Natural killer cell (primary cell): ENCODE results near the gene MID1. TPM values are rescaled to one million over a fixed set of nuclear protein-coding genes. Genes with fewer than 3 reads are reported as not detected.

Experiments used
- ATAC-seq, 3 donors: fragments of 150-1000 bp in 2 of 3; fragments of 200-7000 bp in 1 of 3; cut with Tn5 transposase; 1 replicate in 1 of 3; 2 replicates in 2 of 3; pipeline ENCODE4 v1.10.0; 2021; ENCODE audit warnings: mild to moderate bottlenecking in 2 of 3, moderate library complexity in 2 of 3
- DNase-seq, 2 donors: peaks; one replicate each; pipeline versions ENCODE4 v3.0.0 to v3.0.0-alpha.2; 2013 to 2021; ENCODE audit warnings: mixed read lengths in 1 of 2
- H3K27ac ChIP-seq: one replicate; pipeline ENCODE4 v1.5.1; 2013; ENCODE audit warnings: mild to moderate bottlenecking, low read length
- H3K27me3 ChIP-seq: one replicate; pipeline ENCODE4 v1.6.1; 2013; ENCODE audit warnings: low read length; ENCODE audit not compliant: control insufficient read depth, insufficient read depth
- H3K36me3 ChIP-seq: one replicate; pipeline ENCODE4 v1.6.1; 2013; ENCODE audit warnings: low read length; ENCODE audit not compliant: control insufficient read depth, insufficient read depth
- H3K4me1 ChIP-seq: one replicate; pipeline ENCODE4 v1.6.1; 2013; ENCODE audit warnings: low read length; ENCODE audit not compliant: control insufficient read depth, insufficient read depth
- H3K4me3 ChIP-seq: one replicate; pipeline ENCODE4 v1.5.1; 2013; ENCODE audit warnings: low read length
- H3K9me3 ChIP-seq: one replicate; pipeline ENCODE4 v1.6.1; 2013; ENCODE audit warnings: low read length; ENCODE audit not compliant: control insufficient read depth, insufficient read depth
- H3K27ac Mint-ChIP-seq, 2 donors: one replicate each; pipeline ENCODE4 v1.8.0; 2022; ENCODE audit warnings: mild to moderate bottlenecking in 2 of 2, mixed read lengths in 2 of 2, moderate library complexity in 1 of 2
- H3K27me3 Mint-ChIP-seq, 2 donors: one replicate each; pipeline ENCODE4 v1.8.0; 2022; ENCODE audit warnings: low read depth in 2 of 2, mixed read lengths in 2 of 2
- H3K36me3 Mint-ChIP-seq: one replicate; pipeline ENCODE4 v1.8.0; 2022; ENCODE audit warnings: mixed read lengths
- H3K4me1 Mint-ChIP-seq, 2 donors: one replicate each; pipeline ENCODE4 v1.8.0; 2022; ENCODE audit warnings: mixed read lengths in 2 of 2
- H3K4me3 Mint-ChIP-seq: one replicate; pipeline ENCODE4 v1.8.0; 2022; ENCODE audit warnings: mild to moderate bottlenecking, moderate library complexity, mixed read lengths
- H3K9me3 Mint-ChIP-seq, 2 donors: one replicate each; pipeline ENCODE4 v1.8.0; 2022; ENCODE audit warnings: mixed read lengths in 2 of 2
- CTCF ChIP-seq: fragments of 200-600 bp; IDR thresholded peaks from one replicate; pipeline ENCODE4 v1.8.0; 2022; ENCODE audit warnings: antibody characterized with exemption
- WGBS: methylation state at CpG from one replicate; pipeline ENCODE4 v1.1.7; 2013; ENCODE audit warnings: missing lambda C conversion rate; ENCODE audit not compliant: insufficient coverage; 5-methylcytosine and 5-hydroxymethylcytosine counted together
- intact Hi-C: fragments of 100-400 bp; cut with micrococcal nuclease; formaldehyde crosslinking; loops from one replicate; pipeline ENCODE4 v1.14.2; 2022
- total RNA-seq, 4 donors: library from RNA; stranded (reverse); fragments of 120-200 nt in 1 of 4; gene quantifications; one replicate each; pipeline versions ENCODE4 v1.2.3 to v1.2.4, GENCODE V29; 2013 to 2022

Gene MID1
- total RNA-seq, 3 donors from 2014 or later (not counting 1 experiment from before 2014, with no cell fraction given): not detected

GRCh38 chrX:10423716-10424115 is 196.7 kb downstream of the MID1 start:
- DNase-seq: no peak
- Histone ChIP-seq H3K27ac (no peak overlapping the region), H3K9me3 (no peaks in the 10 kb centered on the region), H3K27me3 (no peaks in the 10 kb centered on the region), H3K36me3 (no peaks in the 10 kb centered on the region), H3K4me3 (no peak overlapping the region), H3K4me1 (no peaks in the 10 kb centered on the region)
- no peaks in the 10 kb centered on the region for H3K27me3 Mint-ChIP-seq
- no peak overlapping the region for H3K27ac Mint-ChIP-seq
- WGBS: 92% methylated on average over 4 of the region's 4 CpGs
- H3K4me1 Mint-ChIP-seq: no peaks in the 10 kb centered on the region
- H3K36me3 Mint-ChIP-seq: no peaks in the 10 kb centered on the region
- no peaks in the 10 kb centered on the region for H3K9me3 Mint-ChIP-seq
- intact Hi-C loops: no loop called here
- no peak for TF ChIP-seq CTCF
- ATAC-seq: no peak
- H3K4me3 Mint-ChIP-seq: no peak overlapping the region

- H3K27me3 ChIP-seq: no peaks in the 10 kb centered on the region
- Mint-ChIP-seq H3K4me3 (no peak overlapping the region), H3K9me3 (no peaks in the 10 kb centered on the region), H3K36me3 (no peaks in the 10 kb centered on the region), H3K4me1 (no peaks in the 10 kb centered on the region), H3K27me3 (no peaks in the 10 kb centered on the region), H3K27ac (no peak overlapping the region)
- H3K4me3 ChIP-seq: no peak overlapping the region
- no peak for TF ChIP-seq CTCF
- H3K27ac ChIP-seq: no peak overlapping the region
- ATAC-seq (no peak), DNase-seq (no peak)
- no peaks in the 10 kb centered on the region for H3K36me3 ChIP-seq
- intact Hi-C loops: no loop called here
- no peaks in the 10 kb centered on the region for H3K9me3 ChIP-seq
- WGBS: 65% methylated on average over 6 of the region's 6 CpGs
- H3K4me1 ChIP-seq: no peaks in the 10 kb centered on the region
These were observed 200.3 kb downstream of the MID1 start for GRCh38 chrX:10420134-10420533.

GRCh38 chrX:10416424-10416823 is 204.0 kb downstream of the MID1 start:
- H3K4me1 Mint-ChIP-seq: no peaks in the 10 kb centered on the region
- H3K9me3 ChIP-seq: no peaks in the 10 kb centered on the region
- H3K27ac Mint-ChIP-seq: no peak overlapping the region
- H3K4me3 ChIP-seq: no peak overlapping the region
- DNase-seq (no peak), ATAC-seq (no peak)
- no peaks in the 10 kb centered on the region for H3K27me3 ChIP-seq
- H3K4me1 ChIP-seq: no peaks in the 10 kb centered on the region
- H3K9me3 Mint-ChIP-seq: no peaks in the 10 kb centered on the region
- intact Hi-C loops: no loop called here
- H3K4me3 Mint-ChIP-seq: no peak overlapping the region
- H3K36me3 Mint-ChIP-seq: no peaks in the 10 kb centered on the region
- no peaks in the 10 kb centered on the region for H3K36me3 ChIP-seq
- no peak overlapping the region for H3K27ac ChIP-seq
- WGBS: no CpG with 5 or more reads among the region's 4 CpGs
- no peak for TF ChIP-seq CTCF
- no peaks in the 10 kb centered on the region for H3K27me3 Mint-ChIP-seq

GRCh38 chrX:10415306-10416001 is 204.9 kb downstream of the MID1 start:
- H3K4me3 Mint-ChIP-seq: no peak overlapping the region
- TF ChIP-seq CTCF: no peak
- no peaks in the 10 kb centered on the region for H3K9me3 Mint-ChIP-seq
- Histone ChIP-seq H3K27ac (no peak overlapping the region), H3K9me3 (no peaks in the 10 kb centered on the region), H3K36me3 (no peaks in the 10 kb centered on the region), H3K27me3 (no peaks in the 10 kb centered on the region), H3K4me1 (no peaks in the 10 kb centered on the region), H3K4me3 (no peak overlapping the region)
- intact Hi-C loops: no loop called here
- no peak overlapping the region for H3K27ac Mint-ChIP-seq
- no peaks in the 10 kb centered on the region for H3K4me1 Mint-ChIP-seq
- H3K27me3 Mint-ChIP-seq: no peaks in the 10 kb centered on the region
- DNase-seq (no peak), ATAC-seq (no peak)
- WGBS: 86% methylated on average over 9 of the region's 9 CpGs
- H3K36me3 Mint-ChIP-seq: no peaks in the 10 kb centered on the region
